RWPE1 (cell line): ENCODE data around the gene LZTR1.

Experiments used
- CTCF ChIA-PET: fragments of 350-600 bp; sonication (Branson Sonifier 250); formaldehyde crosslinking; extraction: SDS; loops from one replicate; lab custom pipeline; 2021; lab: Yijun Ruan, JAX
- POLR2A ChIA-PET: fragments of 400-600 bp; formaldehyde crosslinking; extraction: SDS; loops from one replicate; lab custom pipeline; 2020; ENCODE audit warnings: antibody characterized with exemption; ENCODE audit not compliant: low non-redundant PET; lab: Yijun Ruan, JAX
- DNase-seq: peaks from one replicate; pipeline ENCODE4 v3.0.0; 2012; ENCODE audit warnings: low spot score
- H3K27ac ChIP-seq: fragments of 450-650 bp; 2 replicates; pipeline ENCODE4 v1.5.1; 2017
- TF ChIP-seq, protein P1 (sequence below): fragments of 450-650 bp; conservative IDR thresholded peaks from 2 replicates; pipeline ENCODE4 v1.5.1; 2017; ENCODE audit warnings: low read depth, mild to moderate bottlenecking

The LZTR1 gene

DNA sequence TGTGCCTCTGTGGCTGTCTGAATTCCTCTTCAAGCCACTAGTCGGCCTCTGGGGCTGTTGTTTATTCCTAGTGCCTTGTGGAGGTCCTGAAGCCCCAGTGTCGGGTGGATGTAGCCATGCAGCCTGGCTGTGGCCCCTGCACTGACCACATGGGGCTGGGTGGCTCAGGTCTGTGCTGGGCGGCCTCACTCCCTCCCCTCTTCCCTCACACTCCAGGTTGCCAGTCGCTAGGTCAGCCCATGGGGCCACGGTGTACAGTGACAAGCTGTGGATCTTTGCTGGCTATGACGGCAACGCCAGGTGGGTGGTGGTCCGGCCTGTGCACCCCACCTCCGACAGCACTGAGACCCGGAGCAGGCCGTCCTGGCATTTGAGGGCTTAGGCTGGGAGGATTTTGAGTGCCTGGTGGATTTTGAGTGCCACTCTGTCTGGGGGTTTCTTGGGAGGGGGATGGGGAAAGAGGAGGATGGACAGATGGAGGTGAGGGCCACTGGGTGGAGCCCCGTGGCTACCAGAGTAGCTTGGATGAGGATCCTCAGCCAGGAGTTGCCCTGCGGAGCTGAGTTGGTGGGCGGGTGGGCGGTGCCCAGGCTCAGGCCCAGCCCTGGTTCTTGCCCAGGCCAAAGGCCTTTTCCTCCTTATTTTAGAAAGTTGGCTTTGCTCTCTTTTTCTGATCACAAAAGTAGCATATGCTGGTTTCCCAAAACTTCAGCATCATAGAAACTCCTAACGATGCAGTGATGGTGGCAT lies 6.7 kb downstream of the LZTR1 start:
- ChIA-PET CTCF (no interaction called here), POLR2A (no interaction called here)
- peak overlapping the region; percentile 32 for H3K27ac ChIP-seq
- TF ChIP-seq, protein P1, sequence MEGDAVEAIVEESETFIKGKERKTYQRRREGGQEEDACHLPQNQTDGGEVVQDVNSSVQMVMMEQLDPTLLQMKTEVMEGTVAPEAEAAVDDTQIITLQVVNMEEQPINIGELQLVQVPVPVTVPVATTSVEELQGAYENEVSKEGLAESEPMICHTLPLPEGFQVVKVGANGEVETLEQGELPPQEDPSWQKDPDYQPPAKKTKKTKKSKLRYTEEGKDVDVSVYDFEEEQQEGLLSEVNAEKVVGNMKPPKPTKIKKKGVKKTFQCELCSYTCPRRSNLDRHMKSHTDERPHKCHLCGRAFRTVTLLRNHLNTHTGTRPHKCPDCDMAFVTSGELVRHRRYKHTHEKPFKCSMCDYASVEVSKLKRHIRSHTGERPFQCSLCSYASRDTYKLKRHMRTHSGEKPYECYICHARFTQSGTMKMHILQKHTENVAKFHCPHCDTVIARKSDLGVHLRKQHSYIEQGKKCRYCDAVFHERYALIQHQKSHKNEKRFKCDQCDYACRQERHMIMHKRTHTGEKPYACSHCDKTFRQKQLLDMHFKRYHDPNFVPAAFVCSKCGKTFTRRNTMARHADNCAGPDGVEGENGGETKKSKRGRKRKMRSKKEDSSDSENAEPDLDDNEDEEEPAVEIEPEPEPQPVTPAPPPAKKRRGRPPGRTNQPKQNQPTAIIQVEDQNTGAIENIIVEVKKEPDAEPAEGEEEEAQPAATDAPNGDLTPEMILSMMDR = no peak
- DNase-seq = no peak

DNA sequence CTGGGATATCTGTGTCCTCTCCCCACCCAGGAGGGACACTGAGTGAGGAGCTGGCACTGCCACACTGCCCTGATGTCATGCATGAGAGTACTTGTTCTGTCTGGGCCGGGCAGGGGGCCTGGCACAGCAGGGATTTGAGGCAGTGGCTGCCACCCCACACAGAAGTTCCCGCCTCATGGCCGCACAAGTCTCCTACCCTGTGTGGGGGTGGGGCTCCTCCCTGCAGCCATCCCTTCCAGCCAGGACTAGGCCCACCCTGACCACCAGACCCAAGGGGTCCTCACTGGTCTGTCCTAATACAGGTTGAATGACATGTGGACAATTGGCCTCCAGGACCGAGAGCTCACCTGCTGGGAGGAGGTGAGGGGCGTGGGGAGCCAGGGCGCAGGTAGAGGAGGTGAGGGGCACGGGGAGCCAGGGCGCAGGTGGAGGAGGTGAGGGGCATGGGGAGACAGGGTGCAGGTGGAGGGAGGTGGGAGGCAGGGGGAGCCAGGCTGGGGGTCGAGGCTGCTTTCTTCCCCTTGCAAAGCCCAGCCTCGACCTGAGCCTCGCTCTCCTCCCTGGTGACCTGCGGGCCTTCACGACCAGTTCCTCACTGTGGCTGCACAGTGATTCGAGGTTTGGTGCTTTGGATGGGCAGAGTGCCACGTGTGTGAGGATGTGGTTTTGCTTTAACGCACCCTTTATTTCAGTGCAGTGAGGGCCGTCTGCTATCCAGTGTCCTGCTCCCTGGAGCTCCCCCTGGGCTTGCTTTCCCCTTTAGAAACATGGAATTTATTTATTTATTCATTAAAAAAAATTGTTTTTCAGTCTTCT lies 7.4 kb downstream of the LZTR1 start:
- ChIA-PET CTCF (no interaction called here), POLR2A (no interaction called here)
- peak overlapping the region; percentile 32 for H3K27ac ChIP-seq
- DNase-seq = no peak
- TF ChIP-seq, protein P1 = no peak

DNA sequence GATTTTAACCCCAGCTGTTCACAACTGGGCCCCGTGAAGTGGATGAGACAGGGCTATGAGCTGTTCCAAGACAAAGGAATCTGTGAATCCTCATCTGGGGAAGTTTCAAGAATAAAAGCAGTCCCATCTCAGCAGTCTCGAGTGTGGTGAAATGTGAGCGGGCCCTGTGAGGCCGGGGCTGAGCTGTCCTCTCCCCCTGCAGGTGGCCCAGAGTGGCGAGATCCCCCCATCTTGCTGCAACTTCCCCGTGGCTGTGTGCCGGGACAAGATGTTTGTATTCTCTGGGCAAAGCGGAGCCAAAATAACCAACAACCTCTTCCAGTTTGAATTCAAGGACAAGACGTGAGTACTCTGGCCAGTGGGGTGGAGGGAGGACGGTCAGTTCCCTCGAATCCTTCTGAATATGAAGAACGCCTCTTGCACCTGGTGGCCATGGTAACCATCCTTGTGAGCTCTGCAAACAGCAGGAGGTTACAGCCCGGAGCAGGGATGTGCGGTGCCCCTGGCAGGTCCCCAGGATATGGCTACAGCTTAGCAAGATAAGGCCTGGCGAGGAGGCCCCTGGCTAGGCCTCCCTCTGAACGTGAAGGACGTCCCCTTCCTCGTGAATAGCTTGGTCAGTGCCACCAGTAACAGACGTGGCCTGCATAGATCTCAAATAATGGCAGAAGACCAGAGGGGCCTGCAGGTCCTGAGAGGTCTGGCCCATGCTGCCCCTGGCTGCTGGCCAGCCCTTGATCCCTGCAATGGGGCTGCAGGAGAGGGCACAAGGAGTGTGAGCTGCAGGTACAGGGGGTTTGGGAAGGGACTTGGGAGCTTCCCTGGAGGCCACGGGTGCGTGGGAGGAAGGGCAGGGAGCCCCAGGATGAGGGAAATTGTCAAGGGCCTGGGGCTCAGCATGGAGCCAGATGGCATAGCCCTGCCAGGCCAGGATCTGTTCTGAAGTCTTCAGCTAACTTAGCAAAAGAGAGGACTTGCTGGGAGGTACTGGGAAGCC lies 8.4 kb downstream of the LZTR1 start:
- POLR2A ChIA-PET = interaction anchor here (0.5 kb wide), 1 partner anchor 13 kb away, joined by 4 read pairs; no protein-coding TSS in a partner anchor
- peak overlapping the region; percentile 32 for H3K27ac ChIP-seq
- CTCF ChIA-PET = no interaction called here
- TF ChIP-seq, protein P1 = no peak
- no peak for DNase-seq

DNA sequence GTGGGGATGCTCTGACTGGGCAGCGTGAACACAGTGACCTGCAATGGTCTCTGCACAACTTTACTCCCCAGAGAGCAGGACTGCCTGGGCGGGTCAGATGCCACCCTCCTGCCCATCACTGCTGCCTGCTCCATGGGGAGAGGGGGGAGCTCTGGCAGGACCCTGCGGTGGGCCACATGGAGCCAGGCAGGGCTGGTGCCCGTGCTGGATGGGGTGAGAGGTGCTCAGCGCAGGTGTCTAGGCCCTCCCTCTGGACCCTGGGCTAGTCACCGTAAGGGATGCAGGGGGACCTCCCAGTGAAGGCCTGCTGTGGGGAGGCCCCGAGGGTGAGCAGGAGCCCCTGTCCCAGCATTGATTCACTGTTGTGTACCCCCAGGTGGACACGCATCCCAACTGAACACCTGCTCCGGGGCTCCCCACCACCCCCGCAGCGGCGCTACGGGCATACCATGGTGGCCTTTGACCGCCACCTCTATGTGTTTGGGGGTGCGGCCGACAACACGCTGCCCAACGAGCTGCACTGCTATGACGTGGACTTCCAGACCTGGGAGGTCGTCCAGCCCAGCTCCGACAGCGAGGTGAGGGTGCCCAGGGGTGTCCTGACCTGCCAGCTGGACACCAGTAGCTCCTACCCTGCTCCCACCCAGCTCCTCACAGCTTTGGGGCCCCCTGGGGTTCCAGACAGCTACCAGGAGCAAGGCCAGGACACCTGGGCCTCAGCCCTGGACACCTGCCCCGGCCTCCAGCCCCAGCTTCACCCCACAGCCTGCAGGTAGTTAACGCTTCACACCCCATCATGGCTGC lies 9.4 kb downstream of the LZTR1 start:
- DNase-seq = no peak
- TF ChIP-seq, protein P1 = no peak
- ChIA-PET CTCF (no interaction called here), POLR2A (no interaction called here)
- H3K27ac ChIP-seq = no peak overlapping the region

DNA sequence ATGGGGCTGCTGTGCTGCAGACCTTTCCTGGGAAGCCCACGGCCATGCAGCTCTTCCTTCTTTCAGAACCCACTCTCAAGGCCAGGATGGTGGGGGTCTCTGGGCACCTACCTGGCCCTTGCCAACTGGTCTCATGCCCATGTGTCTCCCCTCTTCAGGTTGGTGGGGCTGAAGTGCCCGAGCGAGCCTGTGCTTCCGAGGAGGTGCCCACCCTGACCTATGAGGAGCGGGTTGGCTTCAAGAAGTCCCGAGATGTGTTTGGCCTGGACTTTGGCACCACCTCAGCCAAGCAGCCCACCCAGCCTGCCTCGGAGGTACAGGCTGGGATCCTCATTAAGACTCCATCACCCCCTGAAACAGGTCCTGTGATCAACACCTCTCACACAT lies 10.0 kb downstream of the LZTR1 start:
- H3K27ac ChIP-seq = no peak overlapping the region
- DNase-seq = no peak
- ChIA-PET POLR2A (no interaction called here), CTCF (no interaction called here)
- TF ChIP-seq, protein P1 = no peak
